Right lobe of liver (tissue), 6 donors: Measurements from ENCODE around the gene ANLN. TPM values are rescaled to one million over a fixed set of nuclear protein-coding genes. Genes with fewer than 3 reads are reported as not detected.

Experiments used
- ATAC-seq, 4 donors: fragments of 200-7000 bp; cut with Tn5 transposase; one replicate each; pipeline ENCODE4 v1.9.1; 2020; ENCODE audit warnings: mild to moderate bottlenecking in 4 of 4, moderate library complexity in 4 of 4
- DNase-seq, 3 donors: peaks; one replicate each; pipeline ENCODE4 v3.0.0-alpha.2; 2020
- H3K27ac ChIP-seq, 3 donors: fragments of 200-600 bp; one replicate each; pipeline ENCODE4 v1.8.0; 2022
- H3K27me3 ChIP-seq, 2 donors: fragments of 200-600 bp; one replicate each; pipeline ENCODE4 v1.8.0; 2022
- H3K36me3 ChIP-seq, 4 donors: fragments of 200-600 bp; sonication (generic) in 1 of 4; one replicate each; pipeline versions ENCODE4 v1.5.1 to v1.8.0; 2017 to 2022; ENCODE audit warnings: control low read depth in 1 of 4
- H3K4me1 ChIP-seq, 4 donors: fragments of 200-600 bp; sonication (generic) in 1 of 4; one replicate each; pipeline versions ENCODE4 v1.5.1 to v1.8.0; 2017 to 2022; ENCODE audit warnings: control low read depth in 1 of 4
- H3K4me3 ChIP-seq, 3 donors: fragments of 200-600 bp; one replicate each; pipeline ENCODE4 v1.8.0; 2022
- H3K9me3 ChIP-seq, 4 donors: fragments of 200-600 bp; sonication (generic) in 1 of 4; one replicate each; pipeline versions ENCODE4 v1.5.1 to v1.8.0; 2017 to 2022; ENCODE audit warnings: control low read depth in 1 of 4
- CTCF ChIP-seq, 4 donors: fragments of 200-600 bp in 3 of 4; fragments of 450-650 bp in 1 of 4; IDR thresholded peaks; one replicate each; pipeline versions ENCODE4 v1.5.1 to v1.8.0; 2016 to 2022; ENCODE audit warnings: antibody characterized with exemption in 4 of 4, mild to moderate bottlenecking in 2 of 4
- POLR2A ChIP-seq: fragments of 450-650 bp; IDR thresholded peaks from one replicate; pipeline ENCODE4 v1.6.1; 2017; ENCODE audit warnings: antibody characterized with exemption, mild to moderate bottlenecking
- WGBS: methylation state at CpG from one replicate; pipeline ENCODE4 v1.1.6; 2018; ENCODE audit warnings: low coverage, low lambda C conversion rate; ENCODE audit not compliant: insufficient coverage; ENCODE audit errors: missing lambda C conversion rate; 5-methylcytosine and 5-hydroxymethylcytosine counted together
- intact Hi-C, 2 donors: fragments of 100-400 bp; cut with DNase I; formaldehyde crosslinking; loops; one replicate each; pipeline versions ENCODE4 v1.11.2 to v1.14.1; 2022
- total RNA-seq, 6 experiments: library from RNA; depleted of rRNA in 2 of 6; stranded (reverse); fragments of >200 nt in 2 of 6; fragmentation: NEBNext Ultra II Directional in 3 of 6; extraction: Animal tissue kit (Norgen Biotek cat#: 25700) in 3 of 6; gene quantifications; one replicate each; pipeline versions ENCODE4 v1.1.0 to v1.2.4, GENCODE V29; 2016 to 2023
- donor health status: DM: no; HTN: yes; CAD: no.
- donor health status: DM: no; HTN: no; CAD: no.
- donor health status: DM: no; HTN: no; CAD: no.
- donor health status: DM: no; HTN: yes; CAD: no.
- donor health status: DM: no; HTN: yes; CAD: no.

ANLN gene
- total RNA-seq, 6 experiments from 2014 or later: 0.44 to 7.8 (median 2.2) TPM

- no peak for ATAC-seq
- H3K27ac ChIP-seq: no peak overlapping the region
- no peak for TF ChIP-seq CTCF (IDR thresholded peaks at IDR 0.05)
- no peak for TF ChIP-seq POLR2A
- intact Hi-C loops: no loop called here
- H3K9me3 ChIP-seq: no peaks in the 10 kb centered on the region
- DNase-seq: no peak
- no peaks in the 10 kb centered on the region for H3K4me1 ChIP-seq
- WGBS: 92% methylated on average over 4 of the region's 4 CpGs
- H3K4me3 ChIP-seq: no peak overlapping the region
- no peaks in the 10 kb centered on the region for H3K36me3 ChIP-seq
- H3K27me3 ChIP-seq: no peaks in the 10 kb centered on the region
Observed at GRCh38 chr7:36396150-36396549, 6.5 kb downstream of the ANLN start.

GRCh38 chr7:36400036-36400435, 10.4 kb downstream of the ANLN start:
- 75% methylated on average over 3 of the region's 3 CpGs for WGBS
- Histone ChIP-seq H3K9me3 (no peaks in the 10 kb centered on the region), H3K27me3 (no peaks in the 10 kb centered on the region), H3K4me3 (no peak overlapping the region), H3K36me3 (no peaks in the 10 kb centered on the region), H3K4me1 (no peaks in the 10 kb centered on the region), H3K27ac (no peak overlapping the region)
- no peak for ATAC-seq
- TF ChIP-seq CTCF (IDR thresholded peaks at IDR 0.05): no peak
- no peak for TF ChIP-seq POLR2A
- intact Hi-C loops: no loop called here
- DNase-seq: no peak

GRCh38 chr7:36400606-36401005, 10.9 kb downstream of the ANLN start:
- intact Hi-C loops: no loop called here
- WGBS: 100% methylated on average over 2 of the region's 3 CpGs
- Histone ChIP-seq H3K27ac (no peak overlapping the region), H3K4me1 (no peaks in the 10 kb centered on the region), H3K36me3 (no peaks in the 10 kb centered on the region), H3K9me3 (no peaks in the 10 kb centered on the region), H3K27me3 (no peaks in the 10 kb centered on the region), H3K4me3 (no peak overlapping the region)
- ATAC-seq: no peak
- DNase-seq: no peak
- TF ChIP-seq CTCF (IDR thresholded peaks at IDR 0.05) (no peak), POLR2A (no peak)

GRCh38 chr7:36403452-36403851, 13.8 kb downstream of the ANLN start:
- Histone ChIP-seq H3K4me3 (no peak overlapping the region), H3K36me3 (no peaks in the 10 kb centered on the region), H3K9me3 (no peaks in the 10 kb centered on the region), H3K27me3 (no peaks in the 10 kb centered on the region), H3K4me1 (no peaks in the 10 kb centered on the region), H3K27ac (no peak overlapping the region)
- no peak for ATAC-seq
- intact Hi-C loops: no loop called here
- WGBS: 100% methylated on average over 4 of the region's 7 CpGs
- no peak for DNase-seq
- TF ChIP-seq POLR2A: no peak
- TF ChIP-seq CTCF (IDR thresholded peaks at IDR 0.05): no peak
